WTC11 (cell line): ENCODE data around the gene GABRA4.

Source experiments
- CREM ChIP-seq: sonication (generic); formaldehyde crosslinking; IDR thresholded peaks from 2 replicates; pipeline ENCODE4 v1.8.1; 2022; ENCODE audit warnings: mild to moderate bottlenecking, missing genetic modification reagents, moderate library complexity
- NFYB ChIP-seq: sonication (generic); formaldehyde crosslinking; conservative IDR thresholded peaks from 2 replicates; pipeline ENCODE4 v1.8.0; 2022; ENCODE audit warnings: low read depth, missing genetic modification reagents
- NR1H2 ChIP-seq: sonication (generic); formaldehyde crosslinking; IDR thresholded peaks from 2 replicates; pipeline ENCODE4 v1.9.0; 2021; ENCODE audit warnings: mild to moderate bottlenecking, moderate library complexity, missing genetic modification reagents
- NR2C2 ChIP-seq: sonication (generic); formaldehyde crosslinking; IDR thresholded peaks from 2 replicates; pipeline ENCODE4 v1.8.0; 2022; ENCODE audit warnings: mild to moderate bottlenecking, missing genetic modification reagents
- ZNF317 ChIP-seq: sonication (generic); formaldehyde crosslinking; IDR thresholded peaks from 2 replicates; pipeline ENCODE4 v1.8.1; 2023; ENCODE audit warnings: low read depth, mild to moderate bottlenecking, moderate library complexity, missing genetic modification reagents, borderline replicate concordance
- ZNF423 ChIP-seq: fragments of 250-450 bp; sonication (Bioruptor Pico); IDR thresholded peaks from 2 replicates; pipeline ENCODE4 v2.1.2; 2022; ENCODE audit warnings: mild to moderate bottlenecking, moderate library complexity
- TF ChIP-seq, protein P1 (sequence below): sonication (generic); formaldehyde crosslinking; IDR thresholded peaks from 2 replicates; pipeline ENCODE4 v1.8.0; 2022; ENCODE audit warnings: mild to moderate bottlenecking, missing genetic modification reagents
- TF ChIP-seq, protein P2 (sequence below): fragments of 200-600 bp; IDR thresholded peaks from 2 replicates; pipeline ENCODE4 v1.8.0; 2022; ENCODE audit warnings: antibody characterized with exemption
- TF ChIP-seq, protein P3 (sequence below): fragments of 250-450 bp; sonication (Bioruptor Pico); conservative IDR thresholded peaks from 2 replicates; pipeline ENCODE4 v1.9.0; 2021; ENCODE audit warnings: mild to moderate bottlenecking
- TF ChIP-seq, protein P4 (sequence below): sonication (generic); formaldehyde crosslinking; conservative IDR thresholded peaks from 2 replicates; pipeline ENCODE4 v1.8.1; 2022; ENCODE audit warnings: mild to moderate bottlenecking, missing genetic modification reagents
- TF ChIP-seq, protein P5 (sequence below): sonication (generic); formaldehyde crosslinking; IDR thresholded peaks from 2 replicates; pipeline ENCODE4 v1.8.0; 2022; ENCODE audit warnings: mild to moderate bottlenecking, missing genetic modification reagents
- TF ChIP-seq, protein P6 (sequence below): sonication (generic); formaldehyde crosslinking; IDR thresholded peaks from 2 replicates; pipeline ENCODE4 v1.8.0; 2022; ENCODE audit warnings: mild to moderate bottlenecking, missing genetic modification reagents
- TF ChIP-seq, protein P7 (sequence below): sonication (generic); formaldehyde crosslinking; IDR thresholded peaks from 2 replicates; pipeline ENCODE4 v1.8.1; 2022; ENCODE audit warnings: low read depth, mild to moderate bottlenecking, moderate library complexity, missing genetic modification reagents, borderline replicate concordance

DNA sequence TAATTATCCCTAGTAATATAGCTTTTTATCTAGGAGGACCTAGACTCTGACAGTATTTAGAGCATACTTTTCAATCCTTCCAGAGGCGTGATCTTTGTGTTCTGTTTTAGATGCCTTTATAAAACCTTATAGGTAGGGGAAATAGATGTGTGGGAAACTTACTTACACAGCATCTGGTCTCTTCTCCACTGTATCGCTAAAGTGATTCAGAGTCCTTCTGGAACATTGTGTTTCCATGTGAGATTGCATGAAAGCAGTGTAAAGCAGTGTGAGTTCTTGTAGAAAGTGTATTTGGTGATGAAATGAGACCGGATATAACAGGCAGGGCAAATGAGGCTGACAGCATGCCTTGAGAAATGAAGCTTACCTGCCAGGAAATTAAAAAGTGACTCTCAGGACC is 47.4 kb upstream of the GABRA4 start:
- TF ChIP-seq, protein P1, sequence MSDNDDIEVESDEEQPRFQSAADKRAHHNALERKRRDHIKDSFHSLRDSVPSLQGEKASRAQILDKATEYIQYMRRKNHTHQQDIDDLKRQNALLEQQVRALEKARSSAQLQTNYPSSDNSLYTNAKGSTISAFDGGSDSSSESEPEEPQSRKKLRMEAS (CRISPR knock-in tag) = no peak
- TF ChIP-seq, protein P2, sequence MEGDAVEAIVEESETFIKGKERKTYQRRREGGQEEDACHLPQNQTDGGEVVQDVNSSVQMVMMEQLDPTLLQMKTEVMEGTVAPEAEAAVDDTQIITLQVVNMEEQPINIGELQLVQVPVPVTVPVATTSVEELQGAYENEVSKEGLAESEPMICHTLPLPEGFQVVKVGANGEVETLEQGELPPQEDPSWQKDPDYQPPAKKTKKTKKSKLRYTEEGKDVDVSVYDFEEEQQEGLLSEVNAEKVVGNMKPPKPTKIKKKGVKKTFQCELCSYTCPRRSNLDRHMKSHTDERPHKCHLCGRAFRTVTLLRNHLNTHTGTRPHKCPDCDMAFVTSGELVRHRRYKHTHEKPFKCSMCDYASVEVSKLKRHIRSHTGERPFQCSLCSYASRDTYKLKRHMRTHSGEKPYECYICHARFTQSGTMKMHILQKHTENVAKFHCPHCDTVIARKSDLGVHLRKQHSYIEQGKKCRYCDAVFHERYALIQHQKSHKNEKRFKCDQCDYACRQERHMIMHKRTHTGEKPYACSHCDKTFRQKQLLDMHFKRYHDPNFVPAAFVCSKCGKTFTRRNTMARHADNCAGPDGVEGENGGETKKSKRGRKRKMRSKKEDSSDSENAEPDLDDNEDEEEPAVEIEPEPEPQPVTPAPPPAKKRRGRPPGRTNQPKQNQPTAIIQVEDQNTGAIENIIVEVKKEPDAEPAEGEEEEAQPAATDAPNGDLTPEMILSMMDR = no peak
- TF ChIP-seq, protein P3, sequence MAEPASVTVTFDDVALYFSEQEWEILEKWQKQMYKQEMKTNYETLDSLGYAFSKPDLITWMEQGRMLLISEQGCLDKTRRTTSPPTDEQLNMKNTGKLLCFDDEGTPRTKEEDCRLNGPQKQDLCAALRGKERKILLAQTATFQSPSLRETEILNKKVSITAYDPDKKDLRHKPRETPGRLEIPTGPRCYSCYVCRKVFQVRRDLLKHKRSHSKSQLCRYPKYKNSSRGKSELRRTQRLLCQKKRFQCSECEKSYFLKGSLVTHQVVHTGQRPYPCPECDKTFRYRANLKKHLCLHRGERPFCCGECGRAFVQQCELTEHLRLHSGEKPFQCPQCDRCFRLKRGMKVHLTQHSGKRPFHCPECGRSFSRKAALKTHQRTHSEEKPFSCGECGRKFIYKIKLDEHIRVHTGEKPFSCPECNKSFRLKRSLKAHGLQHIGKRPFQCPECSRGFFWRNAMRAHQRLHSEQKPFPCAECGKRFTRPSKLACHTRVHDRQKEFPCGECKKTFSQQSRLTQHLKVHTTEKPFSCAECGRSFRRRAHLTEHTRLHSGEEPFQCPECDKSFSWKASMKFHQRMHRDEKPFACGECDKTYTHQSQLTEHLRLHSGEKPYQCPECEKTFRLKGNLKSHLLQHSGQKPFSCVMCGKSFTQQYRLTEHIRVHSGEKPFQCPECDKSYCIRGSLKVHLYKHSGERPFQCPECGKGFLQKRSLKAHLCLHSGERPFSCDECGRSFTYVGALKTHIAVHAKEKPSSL (CRISPR knock-in tag) = no peak
- TF ChIP-seq NR2C2 (no peak), ZNF317 (no peak), NFYB (CRISPR knock-in tag) (no peak), ZNF423 (no peak), NR1H2 (no peak), CREM (CRISPR knock-in tag) (no peak)
- TF ChIP-seq, protein P4, sequence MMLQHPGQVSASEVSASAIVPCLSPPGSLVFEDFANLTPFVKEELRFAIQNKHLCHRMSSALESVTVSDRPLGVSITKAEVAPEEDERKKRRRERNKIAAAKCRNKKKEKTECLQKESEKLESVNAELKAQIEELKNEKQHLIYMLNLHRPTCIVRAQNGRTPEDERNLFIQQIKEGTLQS = no peak
- TF ChIP-seq, protein P5, sequence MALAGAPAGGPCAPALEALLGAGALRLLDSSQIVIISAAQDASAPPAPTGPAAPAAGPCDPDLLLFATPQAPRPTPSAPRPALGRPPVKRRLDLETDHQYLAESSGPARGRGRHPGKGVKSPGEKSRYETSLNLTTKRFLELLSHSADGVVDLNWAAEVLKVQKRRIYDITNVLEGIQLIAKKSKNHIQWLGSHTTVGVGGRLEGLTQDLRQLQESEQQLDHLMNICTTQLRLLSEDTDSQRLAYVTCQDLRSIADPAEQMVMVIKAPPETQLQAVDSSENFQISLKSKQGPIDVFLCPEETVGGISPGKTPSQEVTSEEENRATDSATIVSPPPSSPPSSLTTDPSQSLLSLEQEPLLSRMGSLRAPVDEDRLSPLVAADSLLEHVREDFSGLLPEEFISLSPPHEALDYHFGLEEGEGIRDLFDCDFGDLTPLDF (CRISPR knock-in tag) = no peak
- TF ChIP-seq, protein P6, sequence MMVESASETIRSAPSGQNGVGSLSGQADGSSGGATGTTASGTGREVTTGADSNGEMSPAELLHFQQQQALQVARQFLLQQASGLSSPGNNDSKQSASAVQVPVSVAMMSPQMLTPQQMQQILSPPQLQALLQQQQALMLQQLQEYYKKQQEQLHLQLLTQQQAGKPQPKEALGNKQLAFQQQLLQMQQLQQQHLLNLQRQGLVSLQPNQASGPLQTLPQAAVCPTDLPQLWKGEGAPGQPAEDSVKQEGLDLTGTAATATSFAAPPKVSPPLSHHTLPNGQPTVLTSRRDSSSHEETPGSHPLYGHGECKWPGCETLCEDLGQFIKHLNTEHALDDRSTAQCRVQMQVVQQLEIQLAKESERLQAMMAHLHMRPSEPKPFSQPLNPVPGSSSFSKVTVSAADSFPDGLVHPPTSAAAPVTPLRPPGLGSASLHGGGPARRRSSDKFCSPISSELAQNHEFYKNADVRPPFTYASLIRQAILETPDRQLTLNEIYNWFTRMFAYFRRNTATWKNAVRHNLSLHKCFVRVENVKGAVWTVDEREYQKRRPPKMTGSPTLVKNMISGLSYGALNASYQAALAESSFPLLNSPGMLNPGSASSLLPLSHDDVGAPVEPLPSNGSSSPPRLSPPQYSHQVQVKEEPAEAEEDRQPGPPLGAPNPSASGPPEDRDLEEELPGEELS (CRISPR knock-in tag) = no peak
- TF ChIP-seq, protein P7, sequence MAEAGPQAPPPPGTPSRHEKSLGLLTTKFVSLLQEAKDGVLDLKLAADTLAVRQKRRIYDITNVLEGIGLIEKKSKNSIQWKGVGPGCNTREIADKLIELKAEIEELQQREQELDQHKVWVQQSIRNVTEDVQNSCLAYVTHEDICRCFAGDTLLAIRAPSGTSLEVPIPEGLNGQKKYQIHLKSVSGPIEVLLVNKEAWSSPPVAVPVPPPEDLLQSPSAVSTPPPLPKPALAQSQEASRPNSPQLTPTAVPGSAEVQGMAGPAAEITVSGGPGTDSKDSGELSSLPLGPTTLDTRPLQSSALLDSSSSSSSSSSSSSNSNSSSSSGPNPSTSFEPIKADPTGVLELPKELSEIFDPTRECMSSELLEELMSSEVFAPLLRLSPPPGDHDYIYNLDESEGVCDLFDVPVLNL (CRISPR knock-in tag) = no peak
